CD4-positive, alpha-beta T cell treated with Interleukin-4 for 1 hour (primary cell): ENCODE measurements around the gene EXD3.
"Not testable (repeated sequence)": the region's sequence is repeated elsewhere in the genome, so short reads cannot be mapped to it uniquely, and the experiment has no call there.

Experiments
- DNase-seq, 2 donors: peaks; one replicate each; pipeline ENCODE4 v3.0.0-alpha.2; 2020 to 2022

Gene EXD3

GRCh38 chr9:137391411-137391754 lies 31.6 kb downstream of the EXD3 start:
- DNase-seq: no peak

GRCh38 chr9:137390553-137391410 lies 32.2 kb downstream of the EXD3 start:
- DNase-seq: no peak

GRCh38 chr9:137389428-137389746 lies 33.6 kb downstream of the EXD3 start:
- no peak for DNase-seq

DNA sequence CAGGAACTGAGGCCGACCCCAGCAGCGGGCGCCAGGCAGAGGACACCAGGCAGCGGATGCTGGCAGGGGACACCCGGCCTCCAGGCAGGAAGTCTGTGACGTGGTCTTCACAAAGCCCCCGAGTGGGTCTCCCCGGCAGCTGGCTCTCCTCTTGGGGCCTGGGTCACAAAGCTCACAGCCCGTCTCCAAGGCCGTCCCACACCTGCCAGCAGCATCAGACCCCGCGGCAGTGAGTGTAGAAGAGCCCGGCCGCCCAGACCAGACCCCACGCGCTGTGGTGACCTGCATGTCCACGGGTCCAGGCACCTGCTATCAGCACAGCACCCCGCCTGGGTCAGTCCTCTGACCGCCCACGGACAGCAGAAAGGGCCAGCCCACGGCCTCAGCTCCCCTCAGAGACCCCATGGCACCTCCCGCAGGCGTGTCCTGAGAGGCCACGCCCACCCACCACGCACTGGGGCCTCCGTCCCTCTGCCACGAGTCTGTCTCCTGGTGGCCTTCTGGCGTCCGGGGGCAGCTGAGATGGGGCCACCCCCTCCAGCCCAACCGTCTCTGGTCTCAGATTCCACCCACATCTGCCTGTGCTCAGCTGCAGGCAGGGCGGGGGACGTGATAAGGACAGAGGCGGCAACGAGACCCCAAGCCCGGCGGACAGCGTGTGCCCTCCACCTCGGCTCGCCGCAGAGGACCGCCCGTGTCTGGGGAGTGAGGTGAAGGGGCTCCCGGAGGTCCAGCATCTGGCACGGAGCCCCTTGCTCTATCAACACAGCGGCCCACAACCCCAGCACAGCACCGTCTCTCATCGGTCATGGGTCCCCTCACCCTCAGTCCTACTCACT lies 34.2 kb downstream of the EXD3 start:
- no peak for DNase-seq

GRCh38 chr9:137387891-137388560 lies 34.9 kb downstream of the EXD3 start:
- no peak for DNase-seq

GRCh38 chr9:137387114-137387890 lies 35.7 kb downstream of the EXD3 start:
- DNase-seq: peak; percentile 18 to 54

DNA sequence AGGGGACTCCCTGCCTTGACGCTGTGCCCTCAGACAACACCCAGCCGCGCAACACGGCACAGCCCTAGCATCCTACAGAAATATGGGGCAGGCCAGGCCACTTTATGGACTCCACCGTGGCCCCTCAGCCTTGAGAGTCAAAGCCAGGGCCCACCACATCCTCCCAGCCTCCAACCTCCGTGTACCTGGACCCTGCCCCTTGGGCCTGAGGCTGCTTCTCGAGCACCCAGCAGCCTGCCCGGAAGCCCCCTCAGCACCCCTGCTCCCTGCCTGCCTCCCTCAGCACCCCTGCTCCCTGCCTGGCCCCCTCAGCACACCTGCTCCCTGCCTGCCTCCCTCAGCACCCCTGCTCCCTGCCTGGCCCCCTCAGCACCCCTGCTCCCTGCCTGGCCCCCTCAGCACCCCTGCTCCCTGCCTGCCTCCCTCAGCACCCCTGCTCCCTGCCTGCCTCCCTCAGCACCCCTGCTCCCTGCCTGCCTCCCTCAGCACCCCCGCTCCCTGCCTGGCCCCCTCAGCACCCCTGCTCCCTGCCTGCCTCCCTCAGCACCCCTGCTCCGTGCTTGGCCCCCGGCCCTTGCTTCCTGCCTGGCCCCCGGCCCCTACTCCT lies 36.4 kb downstream of the EXD3 start:
- DNase-seq: peak in 1 of 2 donors; percentile 6

- no peak for DNase-seq
These were observed 37.8 kb downstream of the EXD3 start for GRCh38 chr9:137385061-137385655.

- no peak for DNase-seq
These were observed 38.9 kb downstream of the EXD3 start for GRCh38 chr9:137383784-137384756.

- no peak for DNase-seq
These were observed 39.7 kb downstream of the EXD3 start for GRCh38 chr9:137383081-137383783.

GRCh38 chr9:137382444-137383080 lies 40.4 kb downstream of the EXD3 start:
- DNase-seq: no peak

DNA sequence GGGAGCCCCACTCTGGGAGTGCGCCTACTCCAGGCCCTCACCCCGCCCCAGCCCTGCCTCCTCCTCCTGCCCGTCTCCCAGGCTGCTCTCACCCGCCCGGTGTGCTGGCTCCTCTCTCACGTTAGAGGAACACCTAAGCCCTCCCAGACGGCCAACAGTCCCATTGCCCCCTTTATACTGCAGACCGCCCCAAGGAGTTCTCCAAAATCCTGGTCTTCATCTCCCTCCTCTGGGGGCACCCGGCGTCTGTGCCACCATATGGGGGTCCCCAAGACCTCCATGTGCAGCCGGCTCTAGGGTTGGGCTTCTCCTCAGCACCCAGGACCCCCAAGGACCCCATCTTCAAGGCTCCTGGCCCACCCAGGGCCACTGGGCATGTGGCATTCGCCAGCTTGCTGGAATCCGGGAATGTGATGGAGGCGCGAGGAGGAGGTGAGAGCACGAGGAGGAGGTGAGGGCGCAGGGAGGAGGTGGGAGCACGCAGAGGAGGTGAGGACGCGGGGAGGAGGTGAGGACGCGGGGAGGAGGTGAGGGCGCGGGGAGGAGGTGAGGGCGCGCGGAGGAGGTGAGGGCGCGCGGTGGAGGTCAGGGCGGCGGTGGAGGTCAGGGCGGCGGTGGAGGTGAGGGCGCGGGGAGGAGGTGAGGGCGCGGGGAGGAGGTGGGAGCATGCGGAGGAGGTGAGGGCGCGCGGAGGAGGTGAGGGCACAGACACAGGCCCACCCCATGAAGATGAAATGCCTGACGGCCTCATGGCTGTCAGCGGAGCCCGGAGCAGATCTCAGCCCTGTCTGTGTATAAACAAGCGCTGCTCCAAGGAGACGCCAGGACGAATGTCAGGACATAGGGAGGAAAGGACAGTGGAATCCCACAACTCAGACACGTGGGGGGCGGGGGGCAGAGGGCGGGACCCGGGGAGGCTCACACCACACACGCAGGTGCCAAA lies 41.2 kb downstream of the EXD3 start:
- DNase-seq: no peak

DNA sequence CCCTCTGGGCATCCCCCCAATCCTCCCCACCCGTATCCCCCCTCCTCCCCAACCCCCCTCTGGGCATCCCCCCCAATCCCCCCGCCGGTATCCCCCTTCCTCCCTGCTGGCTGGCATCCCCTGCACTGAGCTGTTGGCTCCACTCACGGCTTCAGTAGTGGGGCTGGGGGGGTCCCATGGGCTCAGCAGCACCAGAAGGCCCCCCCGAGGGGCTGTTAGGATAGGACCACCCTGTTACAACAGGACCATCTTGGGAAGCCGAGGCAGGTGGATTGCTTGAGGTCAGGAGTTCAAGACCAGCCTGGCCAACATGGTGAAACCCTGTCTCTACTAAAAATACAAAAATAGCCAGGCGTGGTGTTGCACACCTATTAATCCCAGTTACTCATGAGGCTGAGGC lies 42.4 kb downstream of the EXD3 start:
- no peak for DNase-seq

GRCh38 chr9:137380171-137380570 lies 42.8 kb downstream of the EXD3 start:
- no peak for DNase-seq

- no peak for DNase-seq
These were observed 43.2 kb downstream of the EXD3 start for GRCh38 chr9:137379761-137380161.

DNA sequence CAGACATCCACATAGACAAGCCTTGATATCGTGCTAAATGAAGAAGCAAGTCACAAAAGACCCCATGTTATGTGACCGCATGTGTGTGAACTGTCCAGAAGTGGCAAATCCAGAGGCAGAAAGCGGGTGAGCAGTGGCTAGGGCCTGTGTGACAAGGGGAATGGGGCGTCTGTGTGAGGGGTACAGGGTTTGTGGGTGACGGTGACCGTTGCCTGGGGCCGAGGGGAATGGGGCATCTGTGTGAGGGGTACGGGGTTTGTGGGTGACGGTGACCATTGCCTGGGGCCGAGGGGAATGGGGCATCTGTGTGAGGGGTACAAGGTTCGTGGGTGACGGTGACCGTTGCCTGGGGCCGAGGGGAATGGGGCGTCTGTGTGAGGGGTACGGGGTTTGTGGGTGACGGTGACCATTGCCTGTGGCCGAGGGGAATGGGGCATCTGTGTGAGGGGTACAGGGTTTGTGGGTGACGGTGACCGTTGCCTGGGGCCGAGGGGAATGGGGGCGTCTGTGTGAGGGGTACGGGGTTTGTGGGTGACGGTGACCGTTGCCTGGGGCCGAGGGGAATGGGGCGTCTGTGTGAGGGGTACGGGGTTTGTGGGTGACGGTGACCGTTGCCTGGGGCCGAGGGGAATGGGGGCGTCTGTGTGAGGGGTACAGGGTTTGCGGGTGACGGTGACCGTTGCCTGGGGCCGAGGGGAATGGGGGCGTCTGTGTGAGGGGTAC lies 44.1 kb downstream of the EXD3 start:
- DNase-seq: not testable (repeated sequence)

GRCh38 chr9:137376386-137376785 lies 46.6 kb downstream of the EXD3 start:
- no peak for DNase-seq
